HG03060 (cell line): Measurements from ENCODE around the gene AP4S1.

Experiments
- ATAC-seq: cut with Tn5 transposase; IDR thresholded peaks from one replicate; pipeline ENCODE4 v1.9.1; 2021; ENCODE audit warnings: low read depth, moderate number of reproducible peaks; ENCODE audit not compliant: unreplicated experiment

The AP4S1 gene

GRCh38 chr14:31025367-31026076 lies at the start of gene AP4S1:
Gene AP4S1, plus strand, starts transcription at chr14:31025649. Its CDS starts 40,548 bp downstream, at chr14:31066197.
- no peak for ATAC-seq

- no peak for ATAC-seq
These were observed 47.7 kb upstream of the AP4S1 start for GRCh38 chr14:30977752-30978151.

GRCh38 chr14:30980106-30980704 lies 45.2 kb upstream of the AP4S1 start:
- peak; percentile 48 for ATAC-seq

- no peak for ATAC-seq
These were observed 44.5 kb upstream of the AP4S1 start for GRCh38 chr14:30980980-30981379.

- ATAC-seq: no peak
These were observed 42.9 kb upstream of the AP4S1 start for GRCh38 chr14:30982533-30982932.

- ATAC-seq: no peak
These were observed 41.6 kb upstream of the AP4S1 start for GRCh38 chr14:30983858-30984257.

GRCh38 chr14:30985796-30986195 lies 39.7 kb upstream of the AP4S1 start:
- ATAC-seq: no peak

GRCh38 chr14:30988509-30988908 lies 36.9 kb upstream of the AP4S1 start:
- ATAC-seq: no peak

- ATAC-seq: no peak
These were observed 34.7 kb upstream of the AP4S1 start for GRCh38 chr14:30990770-30991169.

GRCh38 chr14:30991408-30991807 lies 34.0 kb upstream of the AP4S1 start:
- no peak for ATAC-seq

GRCh38 chr14:30993071-30993470 lies 32.4 kb upstream of the AP4S1 start:
- ATAC-seq: no peak

- no peak for ATAC-seq
These were observed 30.5 kb upstream of the AP4S1 start for GRCh38 chr14:30994681-30995620.

GRCh38 chr14:30995689-30996088 lies 29.8 kb upstream of the AP4S1 start:
- ATAC-seq: no peak

- ATAC-seq: no peak
These were observed 28.4 kb upstream of the AP4S1 start for GRCh38 chr14:30996892-30997659.

- no peak for ATAC-seq
These were observed 27.2 kb upstream of the AP4S1 start for GRCh38 chr14:30998100-30998706.

- ATAC-seq: no peak
These were observed 26.2 kb upstream of the AP4S1 start for GRCh38 chr14:30999038-30999773.

- no peak for ATAC-seq
These were observed 24.7 kb upstream of the AP4S1 start for GRCh38 chr14:31000629-31001338.

- no peak for ATAC-seq
These were observed 24.1 kb upstream of the AP4S1 start for GRCh38 chr14:31001339-31001658.

GRCh38 chr14:31003284-31003683 lies 22.2 kb upstream of the AP4S1 start:
- ATAC-seq: no peak
